GM04504 (cell line): ENCODE data around the gene P2RY6.
"Not testable (repeated sequence)": the region's sequence is repeated elsewhere in the genome, so short reads cannot be mapped to it uniquely, and the experiment has no call there.

ENCODE experiments used
- DNase-seq: peaks from one replicate; pipeline ENCODE4 v3.0.0-alpha.2; 2012; ENCODE audit warnings: low read depth

P2RY6 gene

GRCh38 chr11:73262851-73263495 lies 9.2 kb upstream of the P2RY6 start:
- no peak for DNase-seq

- no peak for DNase-seq
These were observed 8.5 kb upstream of the P2RY6 start for GRCh38 chr11:73263640-73264039.

- no peak for DNase-seq
These were observed 6.8 kb upstream of the P2RY6 start for GRCh38 chr11:73265278-73265810.

GRCh38 chr11:73265853-73266645 lies 6.1 kb upstream of the P2RY6 start:
- DNase-seq: no peak

- DNase-seq: no peak
These were observed 5.5 kb upstream of the P2RY6 start for GRCh38 chr11:73266646-73267020.

- DNase-seq: no peak
These were observed 4.9 kb upstream of the P2RY6 start for GRCh38 chr11:73267122-73267846.

- no peak for DNase-seq
These were observed 4.1 kb upstream of the P2RY6 start for GRCh38 chr11:73267906-73268540.

- DNase-seq: no peak
These were observed 3.4 kb upstream of the P2RY6 start for GRCh38 chr11:73268671-73269271.

- no peak for DNase-seq
These were observed 2.6 kb upstream of the P2RY6 start for GRCh38 chr11:73269459-73270015.

- DNase-seq: no peak
These were observed 1.9 kb upstream of the P2RY6 start for GRCh38 chr11:73270016-73270854.

- no peak for DNase-seq
These were observed 1.2 kb upstream of the P2RY6 start for GRCh38 chr11:73270855-73271477.

- DNase-seq: not testable (repeated sequence)
These were observed 666 bp upstream of the P2RY6 start for GRCh38 chr11:73271478-73271865.

- DNase-seq: no peak
These were observed 521 bp downstream of the P2RY6 start for GRCh38 chr11:73272680-73273038.

- DNase-seq: no peak
These were observed 1.2 kb downstream of the P2RY6 start for GRCh38 chr11:73273222-73273895.

- not testable (repeated sequence) for DNase-seq
These were observed 2.1 kb downstream of the P2RY6 start for GRCh38 chr11:73274191-73274590.

GRCh38 chr11:73274722-73275380 lies 2.7 kb downstream of the P2RY6 start:
- no peak for DNase-seq

- DNase-seq: no peak
These were observed 3.2 kb downstream of the P2RY6 start for GRCh38 chr11:73275381-73275750.

- DNase-seq: no peak
These were observed 5.3 kb downstream of the P2RY6 start for GRCh38 chr11:73277467-73277866.

- DNase-seq: no peak
These were observed 8.5 kb downstream of the P2RY6 start for GRCh38 chr11:73280626-73281025.
